Measurements from ENCODE around the gene TIFAB.

The TIFAB gene

DNA sequence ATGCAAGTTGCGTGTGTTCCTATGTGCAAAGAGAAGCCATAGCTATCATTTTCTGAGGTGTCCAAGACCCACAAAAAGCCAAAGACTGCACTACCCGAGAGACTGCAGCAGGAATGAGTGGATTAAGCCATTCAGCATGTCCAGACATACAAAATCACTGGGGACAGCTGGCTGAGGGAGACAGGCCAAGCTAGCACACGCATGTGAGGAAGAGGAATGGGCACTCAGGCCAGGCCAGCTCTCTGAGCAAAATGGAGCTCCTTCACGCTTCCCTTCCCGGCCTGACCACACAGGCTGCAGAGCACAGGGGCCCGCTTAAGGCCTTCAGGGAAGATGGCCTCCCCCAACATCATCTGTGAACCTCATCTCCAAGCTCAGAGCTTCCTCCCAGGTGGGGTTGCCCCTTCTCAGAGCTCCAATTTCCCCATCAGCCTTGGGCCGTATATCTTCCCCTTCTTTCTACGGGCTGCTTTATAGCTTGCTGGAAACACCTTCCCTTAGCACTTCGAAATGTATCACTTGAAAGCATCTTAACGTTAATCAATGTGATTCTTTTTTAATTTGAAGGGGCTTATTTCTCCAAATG lies 13.4 kb downstream of the TIFAB start:
- TF ChIP-seq CTCF (IDR thresholded peaks at IDR 0.05), result no peak
- H3K27ac ChIP-seq, result no peak overlapping the region
- no peaks in the 10 kb centered on the region for H3K9me3 ChIP-seq
- no peak overlapping the region for H3K4me3 ChIP-seq (ENCODE audit: low read depth in 1 of 2, low read length in 1 of 2)
- peaks cover 25 to 26% of the 10 kb centered on the region in 2 experiments for H3K4me1 ChIP-seq (ENCODE audit: control insufficient read depth in 1 of 2, insufficient read depth in 1 of 2, low read depth in 1 of 2, low read length in 1 of 2)
- no peaks in the 10 kb centered on the region for H3K36me3 ChIP-seq
- H3K27me3 ChIP-seq, result no peaks in the 10 kb centered on the region

GRCh38 chr5:135437796-135438560 lies 14.2 kb downstream of the TIFAB start:
- Histone ChIP-seq H3K4me1 (ENCODE audit: control insufficient read depth in 1 of 2, insufficient read depth in 1 of 2, low read depth in 1 of 2, low read length in 1 of 2) (peaks cover 30 to 31% of the 10 kb centered on the region in 2 experiments), H3K9me3 (no peaks in the 10 kb centered on the region), H3K36me3 (no peaks in the 10 kb centered on the region), H3K4me3 (ENCODE audit: low read depth in 1 of 2, low read length in 1 of 2) (no peak overlapping the region), H3K27ac (peak overlapping the region; percentile 36), H3K27me3 (no peaks in the 10 kb centered on the region)
- no peak for TF ChIP-seq CTCF (IDR thresholded peaks at IDR 0.05)

DNA sequence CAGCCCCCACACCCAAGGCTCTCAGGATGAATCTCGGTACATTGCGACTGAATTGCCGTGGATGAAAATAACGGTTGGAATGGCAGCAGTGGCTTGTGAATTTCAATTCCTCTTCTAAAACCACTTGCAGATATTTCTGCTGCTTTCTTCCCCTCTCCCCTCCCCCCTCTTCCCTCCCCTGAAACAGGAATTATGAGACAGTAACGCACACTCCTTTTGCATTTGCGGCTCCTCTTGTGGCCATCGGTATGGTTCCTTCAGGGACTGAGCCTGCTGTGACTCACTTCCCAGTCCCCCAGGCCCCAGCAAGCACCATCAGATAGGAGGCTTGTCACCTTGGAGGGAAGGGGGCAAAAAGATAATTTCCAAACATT lies 14.7 kb downstream of the TIFAB start:
- no peaks in the 10 kb centered on the region for H3K9me3 ChIP-seq
- H3K4me1 ChIP-seq (ENCODE audit: control insufficient read depth in 1 of 2, insufficient read depth in 1 of 2, low read depth in 1 of 2, low read length in 1 of 2), result peaks cover 30 to 31% of the 10 kb centered on the region in 2 experiments
- peak overlapping the region; percentile 36 for H3K27ac ChIP-seq
- H3K36me3 ChIP-seq, result no peaks in the 10 kb centered on the region
- TF ChIP-seq CTCF (IDR thresholded peaks at IDR 0.05), result no peak
- no peaks in the 10 kb centered on the region for H3K27me3 ChIP-seq
- no peak overlapping the region for H3K4me3 ChIP-seq (ENCODE audit: low read depth in 1 of 2, low read length in 1 of 2)

- no peaks in the 10 kb centered on the region for H3K9me3 ChIP-seq
- TF ChIP-seq CTCF (IDR thresholded peaks at IDR 0.05), result no peak
- H3K4me3 ChIP-seq (ENCODE audit: low read depth in 1 of 2, low read length in 1 of 2), result no peak overlapping the region
- H3K27me3 ChIP-seq, result no peaks in the 10 kb centered on the region
- H3K27ac ChIP-seq, result peak overlapping the region; percentile 36
- H3K36me3 ChIP-seq, result no peaks in the 10 kb centered on the region
- H3K4me1 ChIP-seq (ENCODE audit: control insufficient read depth in 1 of 2, insufficient read depth in 1 of 2, low read depth in 1 of 2, low read length in 1 of 2), result peaks cover 30 to 31% of the 10 kb centered on the region in 2 experiments
Observed at GRCh38 chr5:135436951-135437418, 15.2 kb downstream of the TIFAB start.

DNA sequence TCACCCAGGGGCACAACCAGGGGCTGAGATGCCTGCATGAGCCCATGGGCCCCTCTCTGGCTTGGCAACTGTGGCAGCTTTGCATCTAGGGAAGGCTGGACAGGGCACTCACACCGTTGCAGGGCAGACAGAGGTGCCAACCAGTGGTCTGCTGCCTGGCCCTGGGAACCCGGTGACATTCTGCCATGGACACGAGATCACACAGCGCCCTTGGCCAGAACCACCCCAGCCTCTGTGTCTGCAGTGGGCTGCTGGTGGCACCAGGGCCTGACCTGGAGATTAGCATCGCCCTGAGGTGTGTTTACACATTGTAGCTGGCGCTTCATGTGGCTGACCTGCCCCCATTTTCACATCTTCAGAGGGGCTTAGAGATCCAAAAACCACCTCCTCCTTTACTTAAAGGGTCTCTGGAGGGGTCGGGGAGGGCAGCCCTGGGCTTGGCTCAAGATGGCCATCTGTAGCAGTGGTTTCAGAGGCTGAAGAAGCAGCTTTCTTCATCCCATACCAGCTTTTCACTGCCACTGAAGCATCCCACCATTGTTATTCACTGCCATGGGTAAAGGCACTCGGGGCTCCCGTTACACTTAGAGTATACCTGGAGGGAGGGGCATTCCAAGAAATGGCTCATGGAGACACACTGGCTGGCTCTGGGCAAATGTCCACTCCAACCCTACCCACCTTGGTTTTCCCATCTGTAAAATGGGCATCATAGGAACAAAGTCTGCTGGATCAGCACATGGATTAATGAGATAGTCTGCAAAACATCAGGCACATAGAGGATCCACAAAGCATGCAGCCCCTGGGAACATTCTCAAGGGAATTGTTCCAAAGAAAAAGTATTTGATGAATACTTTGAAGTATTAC lies 16.5 kb downstream of the TIFAB start:
- peaks cover 30 to 31% of the 10 kb centered on the region in 2 experiments for H3K4me1 ChIP-seq (ENCODE audit: control insufficient read depth in 1 of 2, insufficient read depth in 1 of 2, low read depth in 1 of 2, low read length in 1 of 2)
- no peak overlapping the region for H3K4me3 ChIP-seq (ENCODE audit: low read depth in 1 of 2, low read length in 1 of 2)
- TF ChIP-seq CTCF (IDR thresholded peaks at IDR 0.05), result no peak
- no peaks in the 10 kb centered on the region for H3K9me3 ChIP-seq
- no peaks in the 10 kb centered on the region for H3K36me3 ChIP-seq
- no peak overlapping the region for H3K27ac ChIP-seq
- H3K27me3 ChIP-seq, result no peaks in the 10 kb centered on the region

Data from neutrophil (primary cell).